Smooth muscle cell of bladder (primary cell): ENCODE data around the gene ZNF275. TPM values are rescaled to one million over a fixed set of nuclear protein-coding genes. Genes with fewer than 3 reads are reported as not detected.

Source experiments
- total RNA-seq: library from RNA; depleted of rRNA; stranded (reverse); fragments of >200 nt; gene quantifications from 2 replicates; pipeline ENCODE4 v1.2.3, GENCODE V29; 2014

ZNF275 gene, protein sequence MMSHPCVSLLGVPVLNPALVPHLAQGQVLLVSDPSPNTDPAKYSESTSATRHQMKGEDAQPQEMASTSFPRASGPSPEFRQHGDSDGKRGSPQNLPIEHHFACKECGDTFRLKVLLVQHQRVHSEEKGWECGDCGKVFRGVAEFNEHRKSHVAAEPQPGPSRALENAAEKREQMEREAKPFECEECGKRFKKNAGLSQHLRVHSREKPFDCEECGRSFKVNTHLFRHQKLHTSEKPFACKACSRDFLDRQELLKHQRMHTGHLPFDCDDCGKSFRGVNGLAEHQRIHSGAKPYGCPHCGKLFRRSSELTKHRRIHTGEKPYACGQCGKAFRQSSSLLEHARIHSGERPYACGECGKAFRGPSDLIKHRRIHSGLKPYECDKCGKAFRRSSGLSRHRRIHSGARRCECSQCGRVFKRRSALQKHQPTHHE
- total RNA-seq = 5.8 and 7.1 TPM in 2 replicates

DNA sequence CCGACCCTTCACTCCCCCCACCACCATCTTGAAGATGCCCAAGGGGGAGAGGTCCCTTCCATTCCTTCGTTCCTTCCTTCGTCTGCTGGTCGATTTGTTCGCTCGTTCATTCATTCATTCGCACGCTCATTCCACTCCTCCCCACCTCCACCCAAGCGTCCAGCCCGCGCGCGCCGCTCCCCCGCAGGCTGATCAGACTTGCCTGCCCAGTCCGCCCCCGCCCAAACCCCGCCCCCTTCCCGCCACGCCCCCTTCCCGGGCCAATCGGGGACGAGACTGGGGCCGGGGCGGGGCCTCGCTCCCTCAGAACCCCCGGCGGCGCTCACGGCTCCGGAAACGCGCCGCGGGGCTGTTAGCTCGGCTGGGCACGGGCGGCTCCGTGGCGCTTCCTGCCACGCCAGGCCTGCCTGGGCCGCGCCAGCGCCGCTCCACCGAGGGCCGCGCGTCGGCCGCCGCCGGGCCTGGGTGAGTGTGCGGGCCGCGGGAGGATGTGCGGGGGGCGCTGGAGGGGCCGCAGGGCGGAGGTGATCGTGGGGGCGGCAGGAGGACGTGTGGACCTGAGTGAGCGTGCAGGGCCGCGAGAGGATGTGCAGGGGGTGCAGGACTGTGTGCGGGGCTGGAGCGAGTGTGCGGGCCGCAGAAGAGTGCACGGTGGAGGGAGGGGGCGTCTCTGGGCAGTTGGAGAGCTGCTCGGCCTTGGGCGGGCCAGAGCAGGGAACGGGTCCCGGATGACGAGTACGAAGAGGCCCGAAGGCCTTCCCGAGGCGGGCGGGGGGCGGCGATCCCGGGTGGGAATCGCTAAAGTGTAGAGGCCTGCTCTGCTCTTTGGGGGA is at the start of gene ZNF275:
Gene ZNF275, plus strand, starts transcription at position 333 of the 833 bp plus-strand sequence. CDS start 2,527 bp downstream, outside the sequence.

DNA sequence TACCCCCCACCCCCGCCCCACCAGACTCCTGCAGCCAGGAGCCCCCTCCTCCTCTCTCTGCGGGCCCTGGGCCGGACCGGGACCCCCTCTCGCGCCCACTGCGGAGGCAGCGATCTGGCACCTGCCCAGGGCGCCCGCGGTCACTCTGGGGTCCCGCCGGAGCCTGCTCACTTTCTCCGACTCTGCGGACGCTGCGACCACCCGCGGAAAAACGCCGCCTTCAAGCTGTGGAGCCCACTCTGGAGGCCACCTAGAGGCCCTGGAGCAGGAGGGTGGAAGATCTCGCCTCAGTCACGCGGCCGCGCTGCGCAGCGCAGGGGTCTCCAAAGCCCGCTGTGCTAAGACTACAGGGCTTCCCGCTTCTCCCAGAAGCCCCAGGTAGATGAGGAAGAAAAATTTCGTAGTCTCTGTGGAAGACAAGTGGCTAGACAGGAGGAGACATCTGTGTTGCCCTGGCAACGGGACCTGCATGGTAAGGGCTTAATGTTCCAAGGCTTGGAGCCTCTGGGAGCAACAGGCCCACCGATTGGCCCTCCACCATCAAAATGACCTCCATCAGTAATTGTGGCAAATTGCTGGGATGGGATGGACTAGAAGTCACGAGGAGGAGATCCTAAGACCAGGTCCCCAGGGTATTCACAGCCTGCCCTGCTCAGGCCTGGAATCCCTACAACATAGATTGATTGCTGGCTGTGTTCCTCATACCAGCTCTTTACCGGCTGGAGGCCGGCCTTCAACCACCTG is 12.4 kb upstream of the ZNF275 start, which contains the start of gene PNMA6F:
Gene PNMA6F, minus strand, starts transcription at position 387 of the 744 bp plus-strand sequence. CDS start 1,093 bp downstream, outside the sequence.

DNA sequence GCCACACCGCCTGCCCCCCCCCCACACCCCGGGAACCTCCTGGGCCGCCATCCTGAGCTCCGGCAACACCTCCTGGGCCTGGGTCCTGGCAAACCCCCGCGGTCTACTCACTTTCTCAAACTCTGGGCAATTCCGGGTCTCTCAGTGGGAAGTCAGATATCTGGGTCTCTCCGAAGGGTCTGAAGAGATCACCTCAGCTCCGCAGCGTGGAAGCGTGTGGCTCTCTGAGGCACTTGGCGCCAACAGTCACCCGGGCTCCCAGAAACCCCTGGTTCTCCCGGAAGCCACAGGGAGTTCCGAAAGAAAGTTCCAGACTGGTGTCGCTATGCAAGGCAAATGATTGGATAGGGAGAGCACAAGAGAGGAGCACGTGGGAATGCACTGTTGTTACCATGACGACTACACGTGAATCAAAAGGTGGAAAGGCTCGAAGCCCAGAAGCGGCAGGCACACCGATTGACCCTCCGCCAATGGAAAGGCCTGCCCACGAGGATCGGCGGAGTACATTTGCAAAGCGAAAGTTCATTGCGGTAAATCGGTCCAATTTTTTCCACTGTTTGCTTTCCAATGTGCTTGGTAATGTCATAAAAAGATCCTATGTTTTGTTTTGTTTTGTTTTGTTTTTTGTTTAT is 67.3 kb downstream of the ZNF275 start, which contains the start of gene PNMA6E:
Gene PNMA6E, minus strand, starts transcription at position 218 of the 632 bp plus-strand sequence. CDS start 2,501 bp downstream, outside the sequence.

Other genes with a start within 250 kb of the ZNF275 start
- gene MAGEA1, start 154.9 kb upstream of the ZNF275 start, total RNA-seq = 0.14 TPM in 1 of 2 replicates, not detected in the other
- not detected in 2 replicates for gene PNMA6F, start 12.4 kb upstream of the ZNF275 start, total RNA-seq
- not detected in 2 replicates for gene PNMA6E, start 67.2 kb downstream of the ZNF275 start, total RNA-seq
- gene ZFP92, start 77.3 kb downstream of the ZNF275 start, total RNA-seq = 0.14 and 0.28 TPM in 2 replicates
- 1.4 and 1.8 TPM in 2 replicates for gene TREX2, start 111.9 kb downstream of the ZNF275 start, total RNA-seq
- 7.5 and 8.8 TPM in 2 replicates for gene HAUS7, start 136.4 kb downstream of the ZNF275 start, total RNA-seq
- gene BGN, start 160.8 kb downstream of the ZNF275 start, total RNA-seq = 2.0 and 9.0 TPM in 2 replicates
- under 0.01 TPM in 1 of 2 replicates, not detected in the other for gene ATP2B3, start 183.5 kb downstream of the ZNF275 start, total RNA-seq